K562 (cell line): Measurements from ENCODE around the gene HSPA4. TPM values are rescaled to one million over a fixed set of nuclear protein-coding genes. Genes with fewer than 3 reads are reported as not detected.

Experiments used
- CHD1 ChIP-seq: fragments of 200-600 bp; sonication (generic); IDR thresholded peaks from one replicate; pipeline ENCODE4 v1.6.1; 2012; ENCODE audit warnings: mild to moderate bottlenecking, moderate library complexity, low read length, inconsistent platforms
- CREB1 ChIP-seq, 2 experiments: sonication (generic) in 1 of 2; formaldehyde crosslinking in 1 of 2; IDR thresholded peaks; 2 replicates each; pipeline versions ENCODE4 v1.6.1 to v1.8.0; 2012 to 2022; ENCODE audit warnings: inconsistent platforms in 1 of 2, mild to moderate bottlenecking in 1 of 2, missing genetic modification reagents in 1 of 2, moderate library complexity in 1 of 2
- GABPA ChIP-seq: fragments of 200-800 bp; sonication (Bioruptor generic); conservative IDR thresholded peaks from 2 replicates; pipeline ENCODE4 v1.6.1; 2016; ENCODE audit warnings: low read depth, missing genetic modification characterization, missing compliant biosample characterization
- GABPB1 ChIP-seq: sonication (generic); formaldehyde crosslinking; IDR thresholded peaks from 2 replicates; pipeline ENCODE4 v1.8.0; 2022; ENCODE audit warnings: mild to moderate bottlenecking, missing genetic modification reagents
- HDAC6 ChIP-seq: IDR thresholded peaks from 2 replicates; pipeline ENCODE4 v1.6.1; 2012; ENCODE audit warnings: low read depth, mild to moderate bottlenecking, control low read depth, inconsistent platforms, low read length, moderate library complexity
- ILK ChIP-seq: fragments of 450-650 bp; IDR thresholded peaks from 2 replicates; pipeline ENCODE4 v1.6.1; 2016; ENCODE audit warnings: missing genetic modification characterization, low read depth, mild to moderate bottlenecking, missing compliant biosample characterization, moderate library complexity, borderline replicate concordance
- IRF2 ChIP-seq: sonication (generic); formaldehyde crosslinking; IDR thresholded peaks from 2 replicates; pipeline ENCODE4 v1.8.1; 2022; ENCODE audit warnings: mild to moderate bottlenecking, missing genetic modification reagents
- KAT7 ChIP-seq: sonication (generic); formaldehyde crosslinking; IDR thresholded peaks from 2 replicates; pipeline ENCODE4 v1.8.0; 2022; ENCODE audit warnings: missing genetic modification reagents, mild to moderate bottlenecking, borderline replicate concordance
- NFATC3 ChIP-seq: fragments of 450-650 bp; IDR thresholded peaks from 2 replicates; pipeline ENCODE4 v1.6.1; 2017; ENCODE audit warnings: mild to moderate bottlenecking
- NFXL1 ChIP-seq: fragments of 450-650 bp; formaldehyde crosslinking; IDR thresholded peaks from 2 replicates; pipeline ENCODE4 v1.4.0; 2021; ENCODE audit warnings: mild to moderate bottlenecking
- NR4A1 ChIP-seq, 2 experiments: fragments of 250-450 bp in 1 of 2; fragments of 450-650 bp in 1 of 2; sonication (Bioruptor Pico) in 1 of 2; IDR thresholded peaks; 2 replicates each; pipeline versions ENCODE4 v1.4.0 to v1.6.1; 2016 to 2020; ENCODE audit warnings: mild to moderate bottlenecking in 2 of 2, missing compliant biosample characterization in 1 of 2, missing genetic modification characterization in 1 of 2, moderate library complexity in 1 of 2
- POLR2H ChIP-seq: IDR thresholded peaks from 2 replicates; pipeline ENCODE4 v1.6.1; 2016; ENCODE audit warnings: missing genetic modification characterization, low read depth, mild to moderate bottlenecking, control low read depth, missing compliant biosample characterization, moderate library complexity
- ZFX ChIP-seq: sonication (generic); formaldehyde crosslinking; IDR thresholded peaks from 2 replicates; pipeline ENCODE4 v1.8.0; 2022; ENCODE audit warnings: mild to moderate bottlenecking, missing genetic modification reagents, moderate library complexity
- ZNF12 ChIP-seq: sonication (generic); formaldehyde crosslinking; IDR thresholded peaks from 2 replicates; pipeline ENCODE4 v1.4.0; 2020; ENCODE audit warnings: mild to moderate bottlenecking, missing genetic modification reagents
- ZNF311 ChIP-seq: fragments of 250-450 bp; sonication (Bioruptor Pico); IDR thresholded peaks from 2 replicates; pipeline ENCODE4 v1.4.0; 2020; ENCODE audit warnings: mild to moderate bottlenecking, moderate library complexity
- ZNF609 ChIP-seq: sonication (generic); formaldehyde crosslinking; IDR thresholded peaks from 2 replicates; pipeline ENCODE4 v1.8.1; 2023; ENCODE audit warnings: missing genetic modification reagents, mild to moderate bottlenecking, borderline replicate concordance
- polyA plus RNA-seq, 8 experiments: library from polyadenylated mRNA; depleted of rRNA in 4 of 8; stranded (reverse) in 5 of 8; unstranded in 3 of 8; fragments of >200 nt; fragmentation: Nextera tagmentation in 2 of 8; fragmentation: Illumina TruSeq in 1 of 8; extraction: Ambion mirVana in 2 of 8; extraction: Trizol in 1 of 8; gene quantifications; 2 replicates each; pipeline versions ENCODE4 v1.2.1 to v1.2.3, GENCODE V29; 2011 to 2014; ENCODE audit warnings: inconsistent platforms in 1 of 8, missing spikeins in 1 of 8
- total RNA-seq, 7 experiments: library from RNA; depleted of rRNA in 6 of 7; stranded (reverse); fragments of >200 nt in 6 of 7; fragmentation: Illumina TruSeq in 2 of 7; extraction: Trizol in 2 of 7; gene quantifications; 2 replicates each; pipeline versions ENCODE4 v1.2.1 to v1.2.3, GENCODE V29; 2011 to 2021; ENCODE audit warnings: low replicate concordance in 1 of 7
- TF ChIP-seq, protein P1 (sequence below): sonication (generic); formaldehyde crosslinking; IDR thresholded peaks from 2 replicates; pipeline ENCODE4 v1.8.0; 2022; ENCODE audit warnings: mild to moderate bottlenecking, missing genetic modification reagents

The HSPA4 gene
- total and polyA plus RNA-seq, 9 of the 15 experiments (the other 6 are each of a cell fraction or from before 2014, with no cell fraction given), result 90.3 to 286 (median 148) TPM

DNA sequence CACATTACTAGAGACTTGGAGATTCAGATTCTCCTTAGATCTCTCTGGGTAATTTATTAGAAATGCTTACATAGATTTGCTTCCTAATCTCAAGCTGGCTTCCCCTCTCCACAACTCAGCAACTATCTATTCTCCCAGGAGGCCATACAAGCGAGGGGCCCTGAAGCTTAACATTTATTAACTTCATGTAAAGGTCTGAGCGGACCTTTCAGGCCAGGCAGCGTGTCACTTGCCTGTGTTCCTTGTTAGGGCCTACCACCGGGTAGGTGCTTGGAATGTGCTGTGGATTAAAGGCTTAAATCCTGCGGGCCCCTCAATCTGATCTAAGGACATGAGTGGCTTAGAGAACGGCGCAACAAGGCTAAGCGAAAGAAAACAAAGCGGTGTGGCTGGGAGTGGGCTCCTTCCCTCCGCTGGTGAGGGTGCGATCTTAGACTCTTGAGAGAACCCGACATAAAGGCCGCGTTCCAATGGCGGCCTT is 712 bp upstream of the HSPA4 start (continued):
- no peak for TF ChIP-seq ILK (tag)
- TF ChIP-seq ZNF12 (CRISPR knock-in tag), result no peak
- TF ChIP-seq, protein P1, sequence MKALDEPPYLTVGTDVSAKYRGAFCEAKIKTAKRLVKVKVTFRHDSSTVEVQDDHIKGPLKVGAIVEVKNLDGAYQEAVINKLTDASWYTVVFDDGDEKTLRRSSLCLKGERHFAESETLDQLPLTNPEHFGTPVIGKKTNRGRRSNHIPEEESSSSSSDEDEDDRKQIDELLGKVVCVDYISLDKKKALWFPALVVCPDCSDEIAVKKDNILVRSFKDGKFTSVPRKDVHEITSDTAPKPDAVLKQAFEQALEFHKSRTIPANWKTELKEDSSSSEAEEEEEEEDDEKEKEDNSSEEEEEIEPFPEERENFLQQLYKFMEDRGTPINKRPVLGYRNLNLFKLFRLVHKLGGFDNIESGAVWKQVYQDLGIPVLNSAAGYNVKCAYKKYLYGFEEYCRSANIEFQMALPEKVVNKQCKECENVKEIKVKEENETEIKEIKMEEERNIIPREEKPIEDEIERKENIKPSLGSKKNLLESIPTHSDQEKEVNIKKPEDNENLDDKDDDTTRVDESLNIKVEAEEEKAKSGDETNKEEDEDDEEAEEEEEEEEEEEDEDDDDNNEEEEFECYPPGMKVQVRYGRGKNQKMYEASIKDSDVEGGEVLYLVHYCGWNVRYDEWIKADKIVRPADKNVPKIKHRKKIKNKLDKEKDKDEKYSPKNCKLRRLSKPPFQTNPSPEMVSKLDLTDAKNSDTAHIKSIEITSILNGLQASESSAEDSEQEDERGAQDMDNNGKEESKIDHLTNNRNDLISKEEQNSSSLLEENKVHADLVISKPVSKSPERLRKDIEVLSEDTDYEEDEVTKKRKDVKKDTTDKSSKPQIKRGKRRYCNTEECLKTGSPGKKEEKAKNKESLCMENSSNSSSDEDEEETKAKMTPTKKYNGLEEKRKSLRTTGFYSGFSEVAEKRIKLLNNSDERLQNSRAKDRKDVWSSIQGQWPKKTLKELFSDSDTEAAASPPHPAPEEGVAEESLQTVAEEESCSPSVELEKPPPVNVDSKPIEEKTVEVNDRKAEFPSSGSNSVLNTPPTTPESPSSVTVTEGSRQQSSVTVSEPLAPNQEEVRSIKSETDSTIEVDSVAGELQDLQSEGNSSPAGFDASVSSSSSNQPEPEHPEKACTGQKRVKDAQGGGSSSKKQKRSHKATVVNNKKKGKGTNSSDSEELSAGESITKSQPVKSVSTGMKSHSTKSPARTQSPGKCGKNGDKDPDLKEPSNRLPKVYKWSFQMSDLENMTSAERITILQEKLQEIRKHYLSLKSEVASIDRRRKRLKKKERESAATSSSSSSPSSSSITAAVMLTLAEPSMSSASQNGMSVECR (CRISPR knock-in tag), result peak; percentile 31; the same call in 1 of the 2 replicates
- TF ChIP-seq ZFX, result no peak
- no peak for TF ChIP-seq CREB1 (IDR thresholded peaks at IDR 0.05)
- no peak for TF ChIP-seq CREB1 (CRISPR knock-in tag; IDR thresholded peaks at IDR 0.05)
- TF ChIP-seq NFATC3, result no peak
- TF ChIP-seq HDAC6, result no peak
- TF ChIP-seq CHD1, result peak; percentile 91
- TF ChIP-seq ZNF311, result no peak
- TF ChIP-seq GABPA (tag), result no peak
- no peak for TF ChIP-seq ZNF609
- no peak for TF ChIP-seq NFXL1
- TF ChIP-seq IRF2, result 0 out of 2 replicates have a peak, but pooled peaks have one; percentile 34
- no peak for TF ChIP-seq NR4A1 (CRISPR knock-in tag; IDR thresholded peaks at IDR 0.05)
- TF ChIP-seq NR4A1 (tag; IDR thresholded peaks at IDR 0.05), result 0 out of 2 replicates have a peak, but pooled peaks have one; percentile 25
- TF ChIP-seq POLR2H, result no peak
- TF ChIP-seq KAT7 (CRISPR knock-in tag), result no peak
- TF ChIP-seq GABPB1 (CRISPR knock-in tag), result no peak
